H9 (cell line): ENCODE measurements around the gene NDUFA12. TPM values are rescaled to one million over a fixed set of nuclear protein-coding genes. Genes with fewer than 3 reads are reported as not detected.

Source experiments
- DNase-seq: peaks from one replicate; pipeline ENCODE4 v3.0.0-alpha.2; 2017
- H2AFZ ChIP-seq: one replicate; pipeline ENCODE4 v1.6.1; 2013; ENCODE audit warnings: mild to moderate bottlenecking, low read length, control low read depth, moderate library complexity
- H2AK5ac ChIP-seq: 2 replicates; pipeline ENCODE4 v1.6.1; 2013; ENCODE audit warnings: low read length, control low read depth, mixed read lengths; ENCODE audit not compliant: insufficient read length
- H2BK120ac ChIP-seq: one replicate; pipeline ENCODE4 v1.6.1; 2013; ENCODE audit warnings: low read depth, mild to moderate bottlenecking, low read length, control low read depth, inconsistent platforms; ENCODE audit not compliant: poor library complexity, severe bottlenecking
- H2BK12ac ChIP-seq: 2 replicates; pipeline ENCODE4 v1.6.1; 2013; ENCODE audit warnings: low read length, control low read depth, mixed read lengths, low read depth; ENCODE audit not compliant: insufficient read length
- H2BK15ac ChIP-seq: 2 replicates; pipeline ENCODE4 v1.6.1; 2013; ENCODE audit warnings: low read depth, low read length, control low read depth
- H2BK20ac ChIP-seq: one replicate; pipeline ENCODE4 v1.6.1; 2013; ENCODE audit warnings: low read depth, mild to moderate bottlenecking, low read length, control low read depth, inconsistent platforms; ENCODE audit not compliant: poor library complexity, severe bottlenecking
- H2BK5ac ChIP-seq: 2 replicates; pipeline ENCODE4 v1.6.1; 2013; ENCODE audit warnings: low read length, control low read depth, mixed read lengths; ENCODE audit not compliant: insufficient read length
- H3K14ac ChIP-seq: 2 replicates; pipeline ENCODE4 v1.6.1; 2013; ENCODE audit warnings: low read length, control low read depth; ENCODE audit not compliant: insufficient read depth
- H3K18ac ChIP-seq: 2 replicates; pipeline ENCODE4 v1.6.1; 2013; ENCODE audit warnings: low read depth, mild to moderate bottlenecking, mixed read lengths, low read length, control low read depth; ENCODE audit not compliant: insufficient read length
- H3K23ac ChIP-seq: 2 replicates; pipeline ENCODE4 v1.6.1; 2013; ENCODE audit warnings: low read length, control low read depth, mixed read lengths, low read depth; ENCODE audit not compliant: insufficient read length
- H3K23me2 ChIP-seq: 2 replicates; pipeline ENCODE4 v1.6.1; 2013; ENCODE audit warnings: low read depth, mild to moderate bottlenecking, mixed read lengths, low read length, control low read depth; ENCODE audit not compliant: insufficient read length, poor library complexity, severe bottlenecking
- H3K27ac ChIP-seq: 2 replicates; pipeline ENCODE4 v1.5.1; 2013; ENCODE audit warnings: low read length, control low read depth, mixed read lengths, low read depth; ENCODE audit not compliant: insufficient read length
- H3K27me3 ChIP-seq: 2 replicates; pipeline ENCODE4 v1.6.1; 2013; ENCODE audit warnings: low read length, control low read depth, inconsistent platforms; ENCODE audit not compliant: insufficient read depth
- H3K4ac ChIP-seq: 2 replicates; pipeline ENCODE4 v1.6.1; 2013; ENCODE audit warnings: low read depth, mild to moderate bottlenecking, control low read depth, inconsistent platforms, low read length, moderate library complexity
- H3K4me1 ChIP-seq: 2 replicates; pipeline ENCODE4 v1.6.1; 2013; ENCODE audit warnings: low read length, control low read depth, inconsistent platforms; ENCODE audit not compliant: insufficient read depth
- H3K4me2 ChIP-seq: 2 replicates; pipeline ENCODE4 v1.6.1; 2013; ENCODE audit warnings: low read length, control low read depth, mixed read lengths; ENCODE audit not compliant: insufficient read length, insufficient read depth
- H3K56ac ChIP-seq: 2 replicates; pipeline ENCODE4 v1.6.1; 2013; ENCODE audit warnings: low read depth, mild to moderate bottlenecking, mixed read lengths, low read length, control low read depth; ENCODE audit not compliant: insufficient read length
- H3K79me1 ChIP-seq: 2 replicates; pipeline ENCODE4 v1.6.1; 2013; ENCODE audit warnings: low read depth, mild to moderate bottlenecking, moderate library complexity, low read length, control low read depth, inconsistent platforms; ENCODE audit not compliant: insufficient read depth, poor library complexity, severe bottlenecking
- H3K79me2 ChIP-seq: 2 replicates; pipeline ENCODE4 v1.6.1; 2013; ENCODE audit warnings: low read length, control low read depth, inconsistent platforms; ENCODE audit not compliant: insufficient read depth
- H3K9ac ChIP-seq: 2 replicates; pipeline ENCODE4 v1.6.1; 2013; ENCODE audit warnings: low read length, control low read depth, mixed read lengths; ENCODE audit not compliant: insufficient read length; ENCODE audit errors: extremely low read depth
- H3K9me3 ChIP-seq: one replicate; pipeline ENCODE4 v1.6.1; 2013; ENCODE audit warnings: low read depth, low read length, inconsistent platforms; ENCODE audit not compliant: control insufficient read depth
- H3T11ph ChIP-seq: one replicate; pipeline ENCODE4 v1.6.1; 2013; ENCODE audit warnings: mild to moderate bottlenecking, low read length, control low read depth, inconsistent platforms
- H4K20me1 ChIP-seq: one replicate; pipeline ENCODE4 v1.6.1; 2013; ENCODE audit not compliant: control insufficient read depth, insufficient read length, insufficient read depth
- H4K5ac ChIP-seq: 2 replicates; pipeline ENCODE4 v1.6.1; 2013; ENCODE audit warnings: low read depth, mild to moderate bottlenecking, mixed read lengths, low read length, control low read depth; ENCODE audit not compliant: insufficient read length
- H4K8ac ChIP-seq: replicated peaks from 2 replicates; pipeline ENCODE4 v1.6.1; 2013; ENCODE audit warnings: low read length, control low read depth, mixed read lengths, low read depth; ENCODE audit not compliant: insufficient read length
- H4K91ac ChIP-seq: 2 replicates; pipeline ENCODE4 v1.6.1; 2013; ENCODE audit warnings: low read depth, mild to moderate bottlenecking, moderate library complexity, mixed read lengths, low read length, control low read depth; ENCODE audit not compliant: insufficient read length
- H3K27ac Mint-ChIP-seq, 3 experiments: 2 replicates in 2 of 3; 3 replicates in 1 of 3; pipeline ENCODE4 v1.8.0; 2020 to 2021; ENCODE audit warnings: mixed read lengths in 3 of 3, mild to moderate bottlenecking in 1 of 3, moderate library complexity in 1 of 3
- H3K27me3 Mint-ChIP-seq: 2 replicates; pipeline ENCODE4 v1.8.0; 2021; ENCODE audit warnings: low read depth, mild to moderate bottlenecking, moderate library complexity, mixed read lengths
- H3K36me3 Mint-ChIP-seq, 3 experiments: 2 replicates in 2 of 3; 3 replicates in 1 of 3; pipeline ENCODE4 v1.8.0; 2020 to 2021; ENCODE audit warnings: low read depth in 3 of 3, mixed read lengths in 3 of 3; ENCODE audit not compliant: insufficient read depth in 1 of 3
- H3K4me1 Mint-ChIP-seq, 2 experiments: 2 replicates each; pipeline ENCODE4 v1.8.0; 2020; ENCODE audit warnings: mixed read lengths in 2 of 2
- H3K4me3 Mint-ChIP-seq, 2 experiments: 2 replicates in 1 of 2; 3 replicates in 1 of 2; pipeline ENCODE4 v1.8.0; 2020 to 2021; ENCODE audit warnings: mild to moderate bottlenecking in 2 of 2, mixed read lengths in 2 of 2, moderate library complexity in 1 of 2
- H3K9me3 Mint-ChIP-seq, 2 experiments: 2 replicates in 1 of 2; 3 replicates in 1 of 2; pipeline ENCODE4 v1.8.0; 2020; ENCODE audit warnings: mild to moderate bottlenecking in 2 of 2, mixed read lengths in 2 of 2, moderate library complexity in 1 of 2
- total RNA-seq: library from RNA; stranded (reverse); gene quantifications from 2 replicates; pipeline ENCODE4 v1.2.1, GENCODE V29; 2021
- TF ChIP-seq, protein P1 (sequence below): fragments of 200-600 bp; sonication (generic); conservative IDR thresholded peaks from 3 replicates; pipeline ENCODE4 v1.8.0; 2021; ENCODE audit warnings: antibody characterized with exemption, mild to moderate bottlenecking

NDUFA12 gene
- total RNA-seq, 1 experiment from 2014 or later, result 104 TPM

DNA sequence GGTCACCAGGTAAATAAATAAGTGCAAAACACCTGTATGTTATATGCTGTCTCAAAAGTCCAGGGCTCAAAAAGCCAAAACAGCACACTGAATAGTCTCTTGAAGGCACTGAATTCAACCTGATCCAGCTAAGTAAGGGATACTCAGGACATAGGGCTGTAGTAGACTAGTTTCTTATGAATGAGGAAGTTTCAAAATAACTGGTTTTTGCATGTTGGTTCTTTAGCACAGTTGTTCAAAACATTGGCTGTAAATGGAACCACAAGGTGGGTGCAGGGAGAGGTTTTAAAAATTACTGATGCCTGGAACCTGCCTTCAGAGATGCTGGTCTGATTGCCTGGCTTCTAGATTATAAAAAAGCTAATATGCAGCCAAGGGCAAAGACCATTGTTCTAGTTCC, 34.1 kb downstream of the NDUFA12 start:
- H2AFZ ChIP-seq, result no peak overlapping the region
- no peak overlapping the region for H2BK120ac ChIP-seq
- no peak overlapping the region for H3K4me2 ChIP-seq
- H3K56ac ChIP-seq, result no peak overlapping the region
- no peaks in the 10 kb centered on the region for H3K79me2 ChIP-seq
- H4K8ac ChIP-seq, result no peak overlapping the region
- H2BK15ac ChIP-seq, result no peak overlapping the region
- Mint-ChIP-seq H3K36me3 (peaks cover 0 to 8% (median 0%) of the 10 kb centered on the region in 3 experiments; a peak in 2 of 7 replicates), H3K9me3 (no peaks in the 10 kb centered on the region), H3K4me1 (no peaks in the 10 kb centered on the region), H3K4me3 (no peak overlapping the region), H3K27ac (no peak overlapping the region), H3K27me3 (no peaks in the 10 kb centered on the region)
- H3K18ac ChIP-seq, result no peak overlapping the region
- no peak overlapping the region for H4K5ac ChIP-seq
- H3K27ac ChIP-seq, result no peak overlapping the region
- no peak overlapping the region for H2BK5ac ChIP-seq
- DNase-seq, result no peak
- H4K20me1 ChIP-seq, result no peaks in the 10 kb centered on the region
- no peaks in the 10 kb centered on the region for H3K23me2 ChIP-seq
- no peak overlapping the region for H3K23ac ChIP-seq
- TF ChIP-seq, protein P1, sequence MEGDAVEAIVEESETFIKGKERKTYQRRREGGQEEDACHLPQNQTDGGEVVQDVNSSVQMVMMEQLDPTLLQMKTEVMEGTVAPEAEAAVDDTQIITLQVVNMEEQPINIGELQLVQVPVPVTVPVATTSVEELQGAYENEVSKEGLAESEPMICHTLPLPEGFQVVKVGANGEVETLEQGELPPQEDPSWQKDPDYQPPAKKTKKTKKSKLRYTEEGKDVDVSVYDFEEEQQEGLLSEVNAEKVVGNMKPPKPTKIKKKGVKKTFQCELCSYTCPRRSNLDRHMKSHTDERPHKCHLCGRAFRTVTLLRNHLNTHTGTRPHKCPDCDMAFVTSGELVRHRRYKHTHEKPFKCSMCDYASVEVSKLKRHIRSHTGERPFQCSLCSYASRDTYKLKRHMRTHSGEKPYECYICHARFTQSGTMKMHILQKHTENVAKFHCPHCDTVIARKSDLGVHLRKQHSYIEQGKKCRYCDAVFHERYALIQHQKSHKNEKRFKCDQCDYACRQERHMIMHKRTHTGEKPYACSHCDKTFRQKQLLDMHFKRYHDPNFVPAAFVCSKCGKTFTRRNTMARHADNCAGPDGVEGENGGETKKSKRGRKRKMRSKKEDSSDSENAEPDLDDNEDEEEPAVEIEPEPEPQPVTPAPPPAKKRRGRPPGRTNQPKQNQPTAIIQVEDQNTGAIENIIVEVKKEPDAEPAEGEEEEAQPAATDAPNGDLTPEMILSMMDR, result no peak
- H3K4ac ChIP-seq, result no peak overlapping the region
- H3K79me1 ChIP-seq, result no peaks in the 10 kb centered on the region
- no peak overlapping the region for H3K14ac ChIP-seq
- H3K4me1 ChIP-seq, result no peaks in the 10 kb centered on the region
- H3K9me3 ChIP-seq, result no peaks in the 10 kb centered on the region
- no peak overlapping the region for H4K91ac ChIP-seq
- H3K27me3 ChIP-seq, result no peaks in the 10 kb centered on the region
- H2AK5ac ChIP-seq, result no peak overlapping the region
- no peak overlapping the region for H2BK12ac ChIP-seq
- H2BK20ac ChIP-seq, result no peak overlapping the region
- no peak overlapping the region for H3K9ac ChIP-seq
- no peak overlapping the region for H3T11ph ChIP-seq
